ENCODE data around the gene TIAM1. TPM values are rescaled to one million over a fixed set of nuclear protein-coding genes. Genes with fewer than 3 reads are reported as not detected.
"Not testable (repeated sequence)": the region's sequence is repeated elsewhere in the genome, so short reads cannot be mapped to it uniquely, and the experiment has no call there.

TIAM1 gene
- total RNA-seq, 1 donor from 2014 or later = 67.8 TPM

DNA sequence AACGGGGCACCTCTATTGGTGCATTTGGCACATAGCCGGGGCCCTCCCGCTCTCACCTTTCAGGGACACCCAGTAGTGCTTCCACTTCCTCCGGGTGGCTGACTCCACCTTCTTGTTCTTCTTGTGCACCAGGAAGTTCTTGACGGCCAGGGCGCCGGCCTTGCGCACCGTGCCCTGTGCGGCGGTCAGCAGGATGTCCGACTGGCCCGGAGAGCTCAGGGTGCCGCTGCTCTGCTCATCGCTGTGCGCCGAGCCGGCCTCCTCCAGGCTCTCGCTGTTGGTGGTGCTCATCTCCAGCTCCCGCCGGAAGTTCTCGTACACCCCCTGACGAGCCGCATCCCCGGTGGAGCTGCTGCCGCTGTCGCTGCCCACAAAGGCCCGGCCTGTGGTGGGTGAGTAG is 92.4 kb downstream of the TIAM1 start:
- no peak for DNase-seq

DNA sequence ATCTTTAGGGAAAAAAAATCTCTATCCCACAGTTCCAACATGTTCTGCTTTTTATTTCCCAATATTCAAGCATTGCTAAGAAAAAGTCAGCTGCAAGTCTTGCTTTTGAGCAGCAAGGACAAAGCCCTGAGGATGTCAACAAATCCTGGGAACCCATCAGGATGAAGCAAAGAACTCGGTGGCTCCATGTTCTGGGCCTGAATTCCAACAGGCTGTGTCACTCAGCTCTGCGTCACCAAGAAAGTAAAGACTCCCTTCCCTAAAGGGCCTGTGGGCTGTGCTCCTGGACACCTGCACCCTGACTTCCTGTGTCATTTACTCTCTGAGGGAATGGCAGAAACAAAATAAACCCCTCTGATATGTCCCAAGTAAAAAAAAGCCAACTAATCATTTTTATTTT is 95.5 kb downstream of the TIAM1 start:
- DNase-seq = no peak

DNA sequence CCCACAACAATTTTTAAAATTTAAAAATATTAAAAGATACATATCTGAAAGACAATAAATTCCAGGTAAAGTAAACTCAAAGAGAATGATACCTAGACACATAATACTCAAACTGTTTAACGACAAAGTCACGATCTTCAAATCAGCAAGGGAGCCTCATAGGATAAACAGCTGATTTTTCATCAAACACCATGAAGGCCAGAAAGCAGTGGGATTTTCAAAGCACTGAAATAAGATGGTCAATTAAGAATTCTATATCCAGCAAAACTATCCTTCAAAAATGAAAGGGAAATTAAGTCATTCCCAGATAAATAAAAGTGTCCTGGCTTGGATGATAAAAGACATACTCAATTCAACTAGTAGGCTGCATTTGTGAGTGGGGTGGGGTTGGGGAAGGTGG is 100.5 kb downstream of the TIAM1 start:
- no peak for DNase-seq

DNA sequence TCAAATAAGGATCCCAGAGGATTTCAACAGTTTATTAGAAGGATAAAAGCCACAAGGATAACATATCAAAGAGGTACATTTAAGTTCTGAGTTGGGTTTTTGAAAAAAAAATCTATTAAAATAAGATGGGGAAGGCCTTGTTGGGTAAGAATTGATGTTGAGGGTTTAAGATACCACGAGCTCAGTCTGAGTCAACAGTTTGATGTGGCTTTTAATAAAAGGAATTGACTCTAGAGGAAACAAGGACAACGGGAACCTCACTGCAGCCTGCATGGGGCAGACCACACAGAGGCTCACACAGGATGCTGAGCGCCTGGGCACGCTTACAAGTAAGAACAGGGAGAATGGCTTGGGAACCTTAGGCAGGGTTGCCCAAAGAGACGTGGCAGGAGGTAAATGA is 107.5 kb downstream of the TIAM1 start:
- DNase-seq = no peak

DNA sequence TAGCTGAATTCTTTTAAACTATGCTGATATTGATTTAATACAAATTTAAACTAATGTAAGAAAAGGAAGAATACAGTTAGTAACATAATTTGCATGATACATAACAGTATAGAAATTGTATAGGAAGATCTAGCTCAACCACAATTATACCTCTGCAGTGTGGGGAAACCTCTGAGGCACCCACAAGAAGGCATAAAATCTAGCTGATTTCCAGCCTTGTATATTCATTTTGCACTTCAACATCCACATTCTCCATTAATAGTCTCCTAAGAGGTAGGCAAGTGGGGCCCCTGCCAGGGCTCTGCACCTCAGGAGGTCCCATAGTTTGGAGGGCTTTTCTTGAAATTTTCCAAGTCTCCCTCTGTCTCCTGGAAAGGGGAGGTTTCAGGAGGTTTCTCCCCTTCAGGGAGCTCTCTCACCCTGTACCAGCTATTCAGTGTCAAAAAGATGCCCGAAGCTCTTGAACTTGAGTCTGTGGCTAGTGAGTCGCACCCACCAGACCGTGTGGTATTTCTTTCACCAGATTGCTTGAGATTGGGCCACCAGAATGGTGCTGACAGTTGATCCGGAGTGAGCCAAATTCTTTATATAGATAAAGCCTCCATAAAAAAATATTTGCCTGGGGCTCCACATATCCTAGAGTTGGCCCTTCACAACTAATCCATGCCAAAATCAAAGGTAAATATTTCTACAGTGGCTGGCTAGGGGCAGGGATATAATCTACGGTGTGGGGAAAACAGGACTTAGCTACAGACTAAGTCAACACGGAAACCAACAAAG is 108.2 kb downstream of the TIAM1 start:
- no peak for DNase-seq

DNA sequence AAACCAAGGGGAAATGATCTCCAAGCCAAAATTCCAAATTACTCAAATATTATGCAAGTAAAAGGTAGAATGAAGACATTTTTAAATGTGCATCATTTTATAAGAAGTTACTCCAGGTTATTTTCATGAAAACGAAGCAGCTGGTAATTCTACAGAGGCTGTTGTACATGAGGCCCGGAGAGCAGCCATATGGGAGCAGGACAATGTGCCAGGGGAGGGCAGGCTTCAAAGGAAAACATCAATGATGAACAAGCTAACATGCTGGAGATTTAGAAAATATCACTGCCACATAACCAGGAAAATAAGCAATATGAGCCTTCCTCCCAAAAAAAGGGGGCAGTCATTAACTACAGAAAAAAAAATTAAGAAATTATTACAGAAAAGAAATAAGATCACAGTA is 109.1 kb downstream of the TIAM1 start:
- DNase-seq = no peak

DNA sequence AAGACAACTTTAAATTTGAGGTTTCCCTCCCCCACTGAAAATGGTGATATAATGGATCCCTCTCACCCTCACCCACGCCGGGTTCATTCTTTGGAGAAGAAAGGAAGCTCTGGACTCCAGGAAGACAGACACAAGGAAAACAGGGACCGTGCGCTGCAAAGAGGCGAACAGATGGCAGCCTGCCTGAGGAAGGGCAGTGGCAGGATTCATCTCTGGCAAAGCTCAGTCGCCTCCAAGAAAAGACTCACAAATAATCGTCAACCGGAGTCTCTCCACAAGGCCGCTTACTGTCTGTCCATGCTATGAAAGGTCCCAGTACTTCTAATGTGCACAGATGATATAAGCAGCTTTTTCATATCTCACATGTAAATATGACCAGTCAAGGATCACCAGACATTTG is 110.3 kb downstream of the TIAM1 start:
- DNase-seq = no peak

DNA sequence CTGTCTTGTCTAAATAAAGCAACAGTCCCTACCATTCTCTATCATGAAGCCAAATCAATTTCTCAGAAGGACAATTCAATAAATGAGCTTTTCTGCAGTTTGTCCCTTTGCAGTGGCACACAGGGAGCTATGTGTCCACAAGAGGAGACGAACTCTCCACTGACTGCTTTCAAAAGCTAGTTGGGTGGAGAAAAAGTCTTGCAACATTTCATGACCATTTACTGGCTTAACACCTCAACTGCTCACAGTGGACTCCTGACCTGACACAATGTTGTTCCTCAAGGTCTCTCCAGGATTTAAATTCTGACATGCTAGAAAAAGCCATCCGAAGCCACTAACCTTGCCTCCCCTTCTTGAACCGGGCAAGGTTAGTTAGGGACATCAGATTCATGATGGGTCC is 111.7 kb downstream of the TIAM1 start:
- no peak for DNase-seq

DNA sequence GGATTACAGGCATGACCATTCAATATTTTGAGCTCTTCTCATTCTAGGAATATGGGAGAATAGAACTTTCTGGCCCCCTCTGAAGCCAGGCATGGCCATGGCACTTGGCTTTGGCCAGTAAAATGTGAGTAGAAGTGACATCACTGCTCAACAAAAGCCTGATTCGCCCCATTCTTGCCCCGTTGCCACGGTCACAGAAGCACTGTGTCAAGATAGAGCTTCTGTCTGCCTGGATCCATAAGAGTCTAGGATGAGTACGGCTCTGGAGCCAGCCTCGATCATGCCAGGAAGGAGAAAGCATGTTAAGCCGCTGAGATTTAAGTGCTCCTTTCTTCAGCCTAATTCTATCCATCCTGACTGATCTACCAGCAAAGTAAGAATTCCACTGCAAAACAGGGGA is 113.1 kb downstream of the TIAM1 start:
- DNase-seq = no peak

DNA sequence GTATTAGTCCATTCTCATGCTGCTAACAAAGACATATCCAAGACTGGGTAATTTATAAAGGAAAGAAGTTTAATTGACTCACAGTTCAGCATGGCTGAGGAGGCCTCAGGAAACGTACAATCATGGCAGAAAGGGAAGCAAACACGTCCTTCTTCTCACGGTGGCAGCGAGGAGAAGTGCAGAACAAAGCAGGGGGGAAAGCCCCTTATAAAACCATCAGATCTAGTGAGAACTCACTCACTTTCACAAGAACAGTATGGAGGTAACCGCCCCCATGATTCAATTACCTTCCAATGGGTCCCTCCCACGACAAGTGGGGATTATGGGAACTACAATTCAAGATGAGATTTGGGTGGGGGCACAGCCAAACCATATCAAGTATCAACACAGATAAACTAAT is 115.3 kb downstream of the TIAM1 start:
- not testable (repeated sequence) for DNase-seq

DNA sequence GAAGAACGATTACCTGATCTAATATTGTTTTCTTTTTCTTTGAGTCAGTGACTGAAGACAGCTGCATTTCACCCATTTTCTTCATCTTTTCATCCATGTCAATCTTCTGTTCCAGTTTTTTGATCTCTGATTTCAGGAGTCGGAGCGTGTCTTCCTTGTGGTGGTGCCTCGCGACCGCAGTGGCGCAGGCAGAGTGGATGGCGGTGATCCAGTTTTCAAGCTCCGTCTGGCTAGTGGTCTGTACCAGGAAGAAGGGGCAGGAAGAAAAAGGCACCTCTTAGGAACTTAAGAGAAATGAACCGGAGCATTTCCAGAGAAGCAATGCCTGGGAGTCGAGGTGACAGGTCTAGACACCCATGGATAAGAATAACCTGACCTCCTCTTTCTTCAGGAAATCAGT is 118.3 kb downstream of the TIAM1 start:
- DNase-seq = no peak

DNA sequence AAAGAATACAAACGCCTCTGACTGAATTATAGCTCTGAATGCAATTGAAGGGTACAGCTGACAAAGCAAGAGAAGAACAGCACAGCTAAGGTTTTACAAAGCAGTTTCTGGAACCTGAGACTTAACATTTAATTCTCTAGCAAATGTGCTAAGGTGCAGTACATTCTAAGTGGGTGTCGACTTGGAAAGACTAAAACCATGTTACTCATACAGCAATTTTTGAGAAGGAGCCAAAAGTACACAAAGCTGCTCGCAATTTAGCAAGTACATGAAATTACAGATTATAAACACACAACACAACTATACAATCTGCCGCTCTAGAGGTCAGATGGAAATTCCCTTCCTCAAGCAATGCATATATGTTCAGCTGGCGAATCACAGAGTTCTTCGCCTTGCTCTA is 121.9 kb downstream of the TIAM1 start:
- no peak for DNase-seq

DNA sequence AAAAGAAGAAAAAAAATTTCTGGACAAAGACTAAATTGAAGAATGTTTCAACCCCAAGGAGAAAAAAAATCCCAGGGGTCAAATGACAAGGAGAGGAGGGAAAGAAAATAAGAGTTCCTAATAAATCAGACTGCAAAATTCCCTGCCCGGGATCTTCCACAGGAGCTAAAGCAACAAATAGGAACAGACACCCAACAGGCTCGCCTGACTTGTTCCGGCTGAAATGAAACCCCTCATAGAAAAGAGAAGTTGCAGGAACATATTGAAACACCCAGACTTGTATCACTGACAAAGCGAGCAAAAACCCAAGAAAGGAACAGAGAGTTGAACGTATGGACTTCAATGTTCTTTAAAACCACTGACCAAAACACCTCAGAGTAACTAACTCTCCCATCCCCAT is 123.0 kb downstream of the TIAM1 start:
- no peak for DNase-seq

DNA sequence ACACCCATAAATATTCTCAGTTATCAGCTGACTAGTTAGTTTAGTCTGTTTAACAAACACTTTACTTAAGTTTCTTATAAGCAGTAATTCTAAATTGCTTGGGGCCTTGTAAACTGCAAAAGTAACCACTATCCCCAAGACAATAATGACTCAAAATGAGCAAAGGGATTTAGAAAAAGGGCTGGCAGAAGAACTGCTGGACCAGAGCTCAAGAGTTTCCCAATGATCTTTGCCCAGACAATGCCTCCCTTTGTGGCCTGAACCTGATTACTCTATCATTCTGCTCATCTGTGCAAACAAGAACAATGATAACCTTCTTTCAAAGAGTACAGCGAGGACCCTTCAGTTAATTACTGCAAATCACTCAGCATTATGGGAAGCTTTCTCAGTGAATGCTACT is 123.5 kb downstream of the TIAM1 start:
- DNase-seq = no peak

DNA sequence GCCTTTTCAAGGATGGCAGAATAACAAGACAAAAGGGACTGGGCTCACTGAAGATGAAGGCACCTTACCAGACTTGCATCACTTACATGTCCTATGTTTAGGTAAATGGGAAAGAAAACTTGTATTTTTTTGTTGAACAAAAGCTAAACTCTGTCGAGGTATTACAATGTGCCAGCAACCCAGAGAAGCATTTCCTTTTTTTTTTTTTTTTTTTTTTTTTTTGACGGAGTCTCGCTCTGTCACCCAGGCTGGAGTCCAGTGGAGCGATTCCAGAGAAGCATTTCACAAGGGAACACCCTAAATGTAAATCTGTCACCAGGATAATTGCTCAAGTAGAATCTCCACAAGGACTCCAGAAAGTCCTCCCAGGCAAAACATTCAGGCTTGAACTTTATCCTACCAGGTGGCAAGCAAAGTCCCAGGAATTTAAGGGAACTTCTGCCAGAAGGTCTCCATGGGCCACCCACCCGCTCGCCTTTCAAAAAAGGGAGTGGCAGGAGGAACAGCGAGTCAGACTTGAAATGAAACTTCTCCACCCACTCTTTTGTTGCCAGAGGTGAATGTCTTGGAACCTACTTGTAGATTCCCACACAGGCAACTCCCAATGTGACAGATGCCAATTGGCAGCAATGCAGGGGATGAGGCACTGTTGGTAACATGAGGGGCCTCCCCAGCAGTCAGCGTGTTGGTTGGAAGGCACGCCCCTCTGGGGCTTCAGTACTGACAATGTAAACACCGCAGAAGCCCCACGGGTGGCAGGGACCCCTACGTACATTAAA is 125.0 kb downstream of the TIAM1 start:
- peak; percentile 37 for DNase-seq

DNA sequence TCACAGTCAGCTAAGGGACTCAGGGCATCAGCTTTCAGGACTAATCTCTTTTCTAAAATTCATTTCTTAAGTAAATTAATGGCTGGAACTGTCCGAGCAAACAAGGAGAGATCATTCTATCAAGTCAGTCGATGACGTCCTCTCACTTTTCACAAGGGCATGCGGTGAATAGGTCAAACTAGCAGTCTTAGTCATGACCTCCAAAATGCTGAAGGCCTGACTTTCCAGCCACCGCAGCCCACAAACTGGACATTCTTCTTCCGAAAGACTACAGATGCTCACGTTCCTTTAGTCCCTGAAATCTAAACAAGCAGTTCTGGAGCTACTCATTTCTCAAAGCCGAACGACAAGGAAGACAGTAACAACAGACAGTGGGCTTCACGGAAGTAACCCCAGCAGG is 127.9 kb downstream of the TIAM1 start:
- DNase-seq = no peak

DNA sequence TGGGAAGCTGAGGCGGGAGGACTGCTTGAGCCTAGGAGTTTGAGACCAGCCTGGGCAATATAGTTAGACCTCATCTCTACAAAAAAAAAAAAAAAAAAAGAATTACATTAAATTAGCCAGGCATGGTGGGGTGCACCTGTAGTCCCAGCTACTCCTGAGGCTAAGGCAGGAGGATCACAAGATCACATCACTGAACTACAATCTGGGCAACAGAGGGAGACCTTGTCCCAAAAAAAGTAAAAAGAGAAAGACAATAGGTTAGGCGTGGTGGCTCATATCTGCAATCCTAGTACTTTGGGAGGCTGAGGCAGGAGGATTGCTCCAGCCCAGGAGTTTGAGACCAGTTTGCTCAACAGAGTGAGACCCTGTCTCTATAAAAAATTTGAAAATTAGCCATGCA is 130.3 kb downstream of the TIAM1 start:
- no peak for DNase-seq

DNA sequence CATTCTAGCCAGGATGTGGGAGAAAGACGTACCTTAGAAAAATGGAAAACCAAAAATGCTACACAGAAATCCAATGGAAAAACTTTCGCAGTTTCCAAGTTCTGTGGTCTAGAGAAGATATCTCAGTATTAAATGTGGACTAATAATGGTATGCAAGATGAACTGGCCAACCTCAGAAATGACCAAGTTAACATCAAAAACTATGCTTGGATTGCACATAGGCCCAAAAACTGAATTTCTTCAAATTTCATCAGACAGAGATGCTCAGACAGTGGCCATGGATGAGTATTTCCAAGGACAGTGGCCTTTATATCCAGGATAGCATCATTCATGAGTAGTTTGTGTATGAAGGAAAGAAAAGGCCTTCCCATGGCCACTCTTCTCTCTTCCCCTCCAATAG is 132.2 kb downstream of the TIAM1 start:
- no peak for DNase-seq

DNA sequence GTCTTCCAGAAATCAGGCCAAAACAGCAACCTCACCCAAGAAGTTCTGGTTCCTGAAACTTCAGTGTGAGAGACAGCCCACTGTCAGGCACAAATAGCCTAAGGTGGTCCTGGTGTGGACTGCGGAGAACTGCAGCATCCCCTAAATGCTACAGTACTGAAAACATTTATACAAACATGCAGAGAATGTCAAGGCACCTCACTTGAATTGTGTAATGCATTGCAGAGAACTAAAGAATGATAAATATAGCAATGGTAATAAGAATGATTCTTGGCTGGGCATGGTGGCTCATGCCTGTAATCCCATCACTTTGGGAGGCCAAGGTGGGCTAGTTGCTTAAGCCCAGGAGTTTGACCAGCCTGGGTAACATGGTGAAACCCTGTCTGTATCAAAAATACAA is 138.6 kb downstream of the TIAM1 start:
- DNase-seq = no peak

DNA sequence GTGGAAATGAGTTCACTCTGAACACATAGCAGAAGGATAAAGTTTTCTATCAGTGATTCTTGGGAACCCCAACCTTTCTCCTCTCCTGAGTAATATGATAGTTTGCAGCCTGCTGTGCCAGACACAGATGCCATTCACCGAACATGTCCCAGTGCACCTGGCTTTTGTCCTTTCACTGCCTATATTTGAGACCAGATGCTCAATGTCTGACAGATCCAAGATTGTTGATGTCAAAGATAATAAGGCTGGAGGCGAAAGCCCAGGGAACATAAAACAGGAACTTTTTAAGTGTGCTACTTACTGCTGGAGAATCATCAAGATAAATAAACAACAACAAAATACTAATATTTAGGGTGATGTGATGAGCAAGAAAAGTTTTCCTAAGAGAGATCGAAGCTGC is 139.3 kb downstream of the TIAM1 start:
- DNase-seq = no peak

DNA sequence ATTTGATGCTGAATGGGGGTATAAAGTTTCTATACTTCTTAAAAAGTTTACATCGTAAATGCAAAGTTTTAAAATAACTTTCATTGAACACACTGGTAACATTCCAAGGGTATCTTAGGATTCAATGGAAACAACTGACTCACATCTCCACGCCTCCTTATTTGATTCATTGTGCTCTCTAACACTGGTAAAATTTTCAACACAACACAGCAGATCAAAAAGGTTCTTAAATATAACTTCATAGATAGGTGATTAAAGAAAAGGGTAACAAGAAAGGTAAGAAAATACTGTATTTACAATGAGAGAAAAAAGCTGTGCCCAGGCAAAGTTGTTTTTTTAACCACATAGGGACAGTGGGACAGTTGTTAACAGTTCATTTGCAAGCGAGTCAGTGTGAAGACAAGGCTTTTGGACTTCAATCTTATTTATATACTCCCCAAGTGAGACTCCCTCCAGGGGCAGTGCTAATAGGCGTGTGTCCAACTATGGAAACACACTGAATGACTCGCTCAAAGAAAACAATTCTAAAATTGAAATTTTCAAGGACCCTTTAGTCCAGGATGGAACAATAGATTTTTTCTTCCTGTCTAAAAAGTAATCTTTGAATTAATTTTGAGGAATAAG is 140.5 kb downstream of the TIAM1 start:
- DNase-seq = no peak

DNA sequence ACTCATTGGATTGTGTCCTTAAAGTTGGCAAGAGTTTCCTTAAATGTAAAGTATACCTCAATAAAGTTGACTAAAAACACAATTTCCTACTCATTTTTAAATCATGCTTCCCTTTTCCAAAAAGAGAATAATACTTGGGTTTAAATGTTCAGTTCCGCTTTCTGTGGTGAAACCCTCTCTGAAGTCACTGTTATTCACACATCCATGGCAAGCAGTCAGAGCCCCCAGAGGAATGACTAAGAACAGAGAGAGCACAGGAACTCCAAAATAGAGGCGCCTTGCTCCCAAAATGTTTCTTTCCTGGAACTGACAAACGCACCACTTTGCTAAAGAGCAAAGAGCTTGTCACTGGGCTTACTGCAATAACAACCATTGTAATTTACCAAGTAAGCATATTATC is 142.5 kb downstream of the TIAM1 start:
- DNase-seq = peak; percentile 46

DNA sequence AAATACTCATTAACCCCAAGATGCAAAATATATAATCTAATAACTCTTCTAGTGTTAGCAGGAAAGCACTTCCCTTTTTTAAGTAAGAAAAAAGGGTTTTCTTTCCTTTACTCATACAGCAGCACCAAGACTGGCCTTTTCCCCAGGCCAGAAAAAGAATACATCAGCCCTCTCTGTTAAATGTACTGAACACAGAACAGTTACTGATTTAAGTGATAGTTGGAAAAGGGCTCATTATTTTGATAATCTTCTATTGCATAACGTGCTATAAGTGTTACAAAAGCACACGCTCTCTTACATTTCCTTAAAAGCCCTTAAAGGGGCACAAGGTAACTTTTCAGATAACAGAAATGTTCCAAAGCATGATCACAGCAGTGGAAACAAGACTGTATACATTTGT is 142.9 kb downstream of the TIAM1 start:
- DNase-seq = no peak

DNA sequence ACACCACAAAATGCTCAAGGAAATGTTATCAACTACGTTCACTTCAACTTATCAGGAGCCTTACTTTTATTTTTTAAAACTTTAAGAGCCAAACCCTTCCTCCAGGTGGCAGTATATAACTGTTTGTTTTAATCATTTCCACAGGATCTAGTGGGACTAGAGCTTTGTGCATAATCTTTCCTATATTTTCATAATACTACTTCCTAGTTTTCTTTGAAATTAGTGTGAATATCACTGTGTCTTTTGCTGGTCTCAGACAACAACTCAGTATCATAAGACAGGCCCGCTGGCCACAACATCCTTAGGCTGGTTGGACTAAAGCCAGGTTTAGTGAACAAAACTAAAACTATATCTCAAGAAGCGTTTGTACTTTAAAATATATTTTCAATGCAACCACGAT is 145.5 kb downstream of the TIAM1 start:
- DNase-seq = peak; percentile 35

Measured in skin of body (tissue), 2 donors.